AG04449 (cell line): Measurements from ENCODE around the gene ZNF335.

ENCODE experiments used
- CTCF ChIA-PET: fragments of 350-600 bp; formaldehyde crosslinking; extraction: SDS; loops from one replicate; lab custom pipeline; 2021; ENCODE audit warnings: antibody characterized with exemption; lab: Yijun Ruan, JAX
- POLR2A ChIA-PET: fragments of 400-600, 350-600 bp; formaldehyde crosslinking; extraction: SDS; loops from one replicate; lab custom pipeline; 2020; ENCODE audit warnings: antibody characterized with exemption, inconsistent platforms; lab: Yijun Ruan, JAX
- DNase-seq: peaks from one replicate; pipeline ENCODE4 v3.0.0-alpha.2; 2010; ENCODE audit warnings: low read depth, low spot score
- H3K4me3 ChIP-seq: 2 replicates; pipeline ENCODE4 v1.5.1; 2011; ENCODE audit warnings: low read depth, mild to moderate bottlenecking, control low read depth, low read length
- TF ChIP-seq, protein P1 (sequence below): IDR thresholded peaks from one replicate; pipeline ENCODE4 v1.5.1; 2011; ENCODE audit warnings: mild to moderate bottlenecking, moderate library complexity, low read length, control low read depth, inconsistent platforms; ENCODE audit not compliant: insufficient read depth; ENCODE audit errors: missing control alignments

ZNF335 gene

DNA sequence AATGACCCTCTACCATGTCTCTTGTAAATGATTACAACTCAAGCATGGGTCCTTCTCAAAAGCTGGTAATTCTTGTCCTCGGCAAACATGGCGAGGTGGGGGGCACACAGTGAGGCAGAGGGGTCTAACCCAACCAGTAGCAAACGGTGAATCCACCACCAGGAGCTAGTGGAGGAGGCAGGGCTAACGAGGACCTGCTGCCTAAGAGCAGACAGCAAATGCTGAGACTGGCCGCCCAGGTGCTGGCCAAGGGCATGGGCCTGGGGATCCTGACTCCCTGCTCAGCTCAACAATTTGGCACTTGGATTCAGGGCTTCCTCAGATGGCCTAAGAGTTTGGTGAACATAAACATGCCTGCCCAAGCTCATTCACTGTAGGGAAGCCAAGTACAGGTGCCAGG lies 19.1 kb downstream of the ZNF335 start:
- TF ChIP-seq, protein P1, sequence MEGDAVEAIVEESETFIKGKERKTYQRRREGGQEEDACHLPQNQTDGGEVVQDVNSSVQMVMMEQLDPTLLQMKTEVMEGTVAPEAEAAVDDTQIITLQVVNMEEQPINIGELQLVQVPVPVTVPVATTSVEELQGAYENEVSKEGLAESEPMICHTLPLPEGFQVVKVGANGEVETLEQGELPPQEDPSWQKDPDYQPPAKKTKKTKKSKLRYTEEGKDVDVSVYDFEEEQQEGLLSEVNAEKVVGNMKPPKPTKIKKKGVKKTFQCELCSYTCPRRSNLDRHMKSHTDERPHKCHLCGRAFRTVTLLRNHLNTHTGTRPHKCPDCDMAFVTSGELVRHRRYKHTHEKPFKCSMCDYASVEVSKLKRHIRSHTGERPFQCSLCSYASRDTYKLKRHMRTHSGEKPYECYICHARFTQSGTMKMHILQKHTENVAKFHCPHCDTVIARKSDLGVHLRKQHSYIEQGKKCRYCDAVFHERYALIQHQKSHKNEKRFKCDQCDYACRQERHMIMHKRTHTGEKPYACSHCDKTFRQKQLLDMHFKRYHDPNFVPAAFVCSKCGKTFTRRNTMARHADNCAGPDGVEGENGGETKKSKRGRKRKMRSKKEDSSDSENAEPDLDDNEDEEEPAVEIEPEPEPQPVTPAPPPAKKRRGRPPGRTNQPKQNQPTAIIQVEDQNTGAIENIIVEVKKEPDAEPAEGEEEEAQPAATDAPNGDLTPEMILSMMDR = no peak
- DNase-seq = no peak
- ChIA-PET CTCF (interaction anchor here (1.0 to 10.1 kb wide), 7 partner anchors 8 to 153 kb away, joined by 3 to 82 read pairs (median 4); no protein-coding TSS in a partner anchor), POLR2A (no interaction called here)
- no peak overlapping the region for H3K4me3 ChIP-seq

DNA sequence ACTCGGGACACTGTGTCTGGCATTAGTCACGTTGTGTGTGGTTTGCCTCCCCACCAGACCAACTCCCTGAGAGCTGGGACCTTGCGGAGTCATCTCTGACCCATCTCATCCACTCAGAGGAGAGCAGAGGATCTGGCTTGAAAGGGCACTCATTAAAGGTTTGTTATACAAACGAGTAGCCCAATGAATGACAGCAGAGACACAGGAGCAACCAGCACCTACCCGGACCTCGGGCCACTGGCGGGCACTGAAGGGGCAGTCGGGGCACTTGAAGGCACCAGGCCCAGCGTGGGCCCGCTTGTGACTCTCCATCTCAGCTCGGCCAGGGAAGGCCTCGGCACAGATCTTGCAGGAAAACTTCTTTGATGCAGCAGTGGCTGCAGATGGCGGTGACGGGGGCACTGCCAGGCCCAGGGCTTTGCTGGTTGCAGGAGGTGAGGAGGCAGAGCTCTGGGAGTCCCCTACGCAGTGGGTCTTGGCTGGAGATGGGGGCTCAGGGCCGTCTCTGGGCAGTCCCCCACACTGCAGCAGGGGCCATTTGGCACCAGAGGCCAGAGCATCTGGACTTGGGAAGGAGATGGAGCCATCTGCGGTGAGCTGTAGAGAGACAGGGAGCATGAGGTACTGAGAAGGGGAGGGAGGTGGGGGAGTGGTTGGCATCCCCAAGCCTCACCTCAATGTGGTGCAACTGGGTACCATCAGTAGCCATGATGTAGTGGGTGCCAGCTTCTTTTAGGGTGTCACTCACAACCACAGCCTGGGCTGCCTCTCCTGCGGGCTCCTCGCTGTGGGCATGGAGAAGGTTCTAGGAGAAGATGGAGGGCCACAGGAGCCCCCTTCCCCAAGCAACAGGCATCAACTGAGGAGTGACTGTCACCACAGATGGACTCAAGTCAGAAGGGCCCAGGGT lies 19.8 kb downstream of the ZNF335 start:
- ChIA-PET POLR2A (interaction anchor here (0.7 kb wide), 1 partner anchor 15 kb away, joined by 3 read pairs; no protein-coding TSS in a partner anchor), CTCF (interaction anchor here (0.9 to 10.1 kb wide), 7 partner anchors 7 to 62 kb away, joined by 3 to 82 read pairs (median 4); no protein-coding TSS in a partner anchor)
- no peak for DNase-seq
- TF ChIP-seq, protein P1 = no peak
- H3K4me3 ChIP-seq = no peak overlapping the region

DNA sequence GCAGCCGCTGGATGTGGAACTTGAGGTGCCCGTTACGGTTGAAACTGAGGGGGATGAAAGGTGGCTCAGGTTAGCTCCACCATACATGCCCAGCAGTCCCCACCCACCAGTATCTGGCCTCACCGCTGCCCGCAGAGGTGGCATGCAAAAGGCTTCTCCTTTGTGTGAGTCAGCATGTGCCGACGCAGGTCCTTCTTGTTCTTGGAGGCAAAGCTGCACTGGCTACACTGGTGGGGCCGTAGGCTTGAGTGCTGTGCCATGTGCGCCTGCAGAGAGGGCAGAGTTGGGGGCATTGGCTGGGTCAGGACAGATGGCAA lies 21.7 kb downstream of the ZNF335 start:
- ChIA-PET POLR2A (interaction anchor here (1.3 kb wide), 1 partner anchor 19 kb away, joined by 3 read pairs; no protein-coding TSS in a partner anchor), CTCF (interaction anchor here (1.8 to 10.1 kb wide), 2 partner anchors 20 to 151 kb away, joined by 5 to 82 read pairs; no protein-coding TSS in a partner anchor)
- no peak overlapping the region for H3K4me3 ChIP-seq
- DNase-seq = no peak
- TF ChIP-seq, protein P1 = no peak

DNA sequence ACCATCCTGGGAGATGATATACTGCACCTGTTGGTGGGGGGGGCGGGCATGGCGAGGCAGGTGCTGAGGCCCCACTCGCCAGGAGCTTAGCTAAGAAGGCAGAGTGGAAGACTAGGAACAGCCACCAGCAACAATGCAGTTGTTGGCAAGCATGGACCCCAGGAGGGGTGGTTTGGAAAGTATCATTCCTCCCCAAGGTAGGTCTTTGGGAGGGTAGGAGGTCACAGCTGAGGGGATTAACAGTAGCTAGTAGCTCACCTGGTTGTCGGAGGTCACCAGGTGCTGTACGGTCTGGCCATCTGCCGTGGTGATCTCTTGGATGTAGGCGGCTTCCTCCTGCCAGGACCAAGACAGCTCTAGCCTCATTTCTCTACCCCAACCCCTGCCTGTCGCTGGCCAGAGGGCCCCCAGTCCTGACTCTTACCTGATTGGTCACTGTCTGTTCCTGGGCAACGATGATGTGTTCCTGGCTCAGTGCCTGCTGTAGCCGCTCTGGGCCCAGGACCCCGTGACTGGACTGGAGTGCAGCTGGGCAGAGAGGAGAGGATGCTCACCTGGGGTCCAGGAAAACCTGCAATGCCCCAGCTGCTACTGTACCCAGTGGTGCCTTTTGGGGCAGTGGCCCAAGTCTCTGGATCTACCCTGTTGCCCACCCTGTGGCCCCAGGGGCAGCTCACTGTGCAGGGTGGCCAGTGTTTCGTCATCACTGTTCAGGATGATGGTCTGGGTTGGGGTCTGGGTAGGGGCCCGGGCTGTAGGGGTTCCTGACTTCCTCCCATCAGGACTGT lies 22.3 kb downstream of the ZNF335 start:
- ChIA-PET CTCF (interaction anchor here (1.6 to 10.1 kb wide), 3 partner anchors 12 to 151 kb away, joined by 5 to 82 read pairs (median 7); no protein-coding TSS in a partner anchor), POLR2A (interaction anchor here (1.3 to 2.5 kb wide), 2 partner anchors 15 to 19 kb away, joined by 3 to 14 read pairs; partner anchors contain the start of gene PCIF1)
- TF ChIP-seq, protein P1 = no peak
- no peak for DNase-seq
- no peak overlapping the region for H3K4me3 ChIP-seq

DNA sequence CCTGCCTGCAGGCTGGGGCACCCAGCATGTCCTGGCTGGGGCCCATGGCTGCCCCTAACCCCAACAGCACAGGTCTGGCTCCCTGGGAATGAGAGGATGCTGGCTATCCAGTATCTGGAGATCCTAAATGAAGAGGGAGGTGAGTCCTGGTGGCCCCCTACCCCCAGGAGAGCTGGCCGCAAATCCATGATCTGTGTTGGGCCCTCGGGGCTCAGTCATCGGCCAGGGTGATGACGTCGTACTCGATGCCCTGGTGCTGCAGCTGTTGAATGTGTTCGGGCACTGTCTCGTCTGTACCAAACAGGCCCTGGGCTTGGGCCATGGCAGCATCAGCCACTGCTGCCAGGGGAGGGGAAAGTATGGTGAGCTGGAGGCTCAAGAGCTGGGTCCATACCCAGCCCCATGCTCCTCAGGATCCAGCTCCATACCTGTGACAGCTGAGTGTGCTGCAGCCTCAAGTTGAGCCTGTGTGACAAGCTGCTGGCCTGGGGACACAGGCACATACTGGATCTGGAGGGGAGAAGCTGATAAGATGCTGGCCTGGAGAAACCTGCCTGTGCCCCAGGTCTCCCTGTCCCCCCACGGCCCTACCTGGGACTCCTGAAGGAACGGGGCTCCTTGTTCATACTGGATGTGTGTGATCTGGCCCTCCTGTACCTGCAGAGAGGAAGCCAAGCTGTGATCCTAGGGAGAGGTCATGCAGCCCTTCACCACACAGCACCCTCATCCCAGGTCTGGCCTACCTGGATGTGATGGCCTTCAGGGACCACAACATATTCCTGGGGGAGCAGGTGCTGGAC lies 23.1 kb downstream of the ZNF335 start:
- no peak for DNase-seq
- ChIA-PET POLR2A (interaction anchor here (0.9 to 2.5 kb wide), 3 partner anchors 11 to 20 kb away, joined by 3 to 14 read pairs (median 4); partner anchors contain the start of gene PCIF1), CTCF (interaction anchor here (1.6 to 10.1 kb wide), 3 partner anchors 11 to 150 kb away, joined by 5 to 82 read pairs (median 7); no protein-coding TSS in a partner anchor)
- H3K4me3 ChIP-seq = no peak overlapping the region
- TF ChIP-seq, protein P1 = no peak
